K562 (cell line): ENCODE data around the gene ELK4. TPM values are rescaled to one million over a fixed set of nuclear protein-coding genes. Genes with fewer than 3 reads are reported as not detected.
A peak's percentile ranks its signal among the peaks of the same experiment; 100 is the strongest.

Experiments used
- BRF2 ChIP-seq: IDR thresholded peaks from 3 replicates; pipeline ENCODE4 v1.6.1; 2011; ENCODE audit warnings: borderline replicate concordance, mild to moderate bottlenecking; ENCODE audit not compliant: insufficient read length, insufficient read depth
- CSDE1 ChIP-seq, 2 experiments: fragments of 450-650 bp; IDR thresholded peaks; 2 replicates each; pipeline ENCODE4 v1.6.1; 2016; ENCODE audit warnings: mild to moderate bottlenecking in 1 of 2
- E2F1 ChIP-seq: sonication (generic); formaldehyde crosslinking; IDR thresholded peaks from 2 replicates; pipeline ENCODE4 v1.8.1; 2023; ENCODE audit warnings: mild to moderate bottlenecking, missing genetic modification reagents, moderate library complexity
- ELK1 ChIP-seq: sonication (generic); formaldehyde crosslinking; IDR thresholded peaks from 2 replicates; pipeline ENCODE4 v1.8.1; 2022; ENCODE audit warnings: missing genetic modification reagents
- EP300 ChIP-seq: IDR thresholded peaks from 2 replicates; pipeline ENCODE4 v1.6.1; 2012; ENCODE audit warnings: low read length, improper control_type of control experiment
- FOSL1 ChIP-seq: fragments of 200-800 bp; sonication (Bioruptor generic); conservative IDR thresholded peaks from 2 replicates; pipeline ENCODE4 v1.6.1; 2016; ENCODE audit warnings: missing genetic modification characterization, missing compliant biosample characterization
- HMBOX1 ChIP-seq: sonication (generic); IDR thresholded peaks from 2 replicates; pipeline ENCODE4 v1.6.1; 2016
- HOXB6 ChIP-seq: fragments of 250-450 bp; sonication (Bioruptor Pico); IDR thresholded peaks from 2 replicates; pipeline ENCODE4 v1.5.1; 2022; ENCODE audit warnings: mild to moderate bottlenecking, borderline replicate concordance
- JUNB ChIP-seq: fragments of 450-650 bp; formaldehyde crosslinking; conservative IDR thresholded peaks from 2 replicates; pipeline ENCODE4 v1.4.0; 2020; ENCODE audit warnings: mild to moderate bottlenecking
- MAFG ChIP-seq: fragments of 450-650 bp; conservative IDR thresholded peaks from 2 replicates; pipeline ENCODE4 v1.6.1; 2016; ENCODE audit warnings: missing genetic modification characterization, missing compliant biosample characterization
- NR0B1 ChIP-seq: fragments of 450-650 bp; IDR thresholded peaks from one replicate; pipeline ENCODE4 v1.6.1; 2018; ENCODE audit warnings: mild to moderate bottlenecking, moderate library complexity; ENCODE audit not compliant: partially characterized antibody
- NR3C1 ChIP-seq: sonication (generic); formaldehyde crosslinking; IDR thresholded peaks from 2 replicates; pipeline ENCODE4 v1.8.1; 2022; ENCODE audit warnings: missing genetic modification reagents
- NR4A1 ChIP-seq, 2 experiments: fragments of 250-450 bp in 1 of 2; fragments of 450-650 bp in 1 of 2; sonication (Bioruptor Pico) in 1 of 2; IDR thresholded peaks; 2 replicates each; pipeline versions ENCODE4 v1.4.0 to v1.6.1; 2016 to 2020; ENCODE audit warnings: mild to moderate bottlenecking in 2 of 2, missing compliant biosample characterization in 1 of 2, missing genetic modification characterization in 1 of 2, moderate library complexity in 1 of 2
- PRMT5 ChIP-seq: sonication (generic); formaldehyde crosslinking; IDR thresholded peaks from 2 replicates; pipeline ENCODE4 v1.5.0; 2020; ENCODE audit warnings: missing genetic modification reagents
- RBM34 ChIP-seq: fragments of 200-400 bp; formaldehyde crosslinking; IDR thresholded peaks from 2 replicates; pipeline ENCODE4 v1.6.1; 2018; ENCODE audit warnings: low read length, borderline replicate concordance; ENCODE audit not compliant: insufficient read depth
- STAT6 ChIP-seq: sonication (generic); formaldehyde crosslinking; IDR thresholded peaks from 2 replicates; pipeline ENCODE4 v1.8.1; 2023; ENCODE audit warnings: mild to moderate bottlenecking, missing genetic modification reagents
- ZNF146 ChIP-seq: IDR thresholded peaks from one replicate; pipeline ENCODE4 v1.6.1; 2018; ENCODE audit warnings: missing compliant biosample characterization; ENCODE audit not compliant: unreplicated experiment
- polyA plus RNA-seq, 8 experiments: library from polyadenylated mRNA; depleted of rRNA in 4 of 8; stranded (reverse) in 5 of 8; unstranded in 3 of 8; fragments of >200 nt; fragmentation: Nextera tagmentation in 2 of 8; fragmentation: Illumina TruSeq in 1 of 8; extraction: Ambion mirVana in 2 of 8; extraction: Trizol in 1 of 8; gene quantifications; 2 replicates each; pipeline versions ENCODE4 v1.2.1 to v1.2.3, GENCODE V29; 2011 to 2014; ENCODE audit warnings: inconsistent platforms in 1 of 8, missing spikeins in 1 of 8
- total RNA-seq, 7 experiments: library from RNA; depleted of rRNA in 6 of 7; stranded (reverse); fragments of >200 nt in 6 of 7; fragmentation: Illumina TruSeq in 2 of 7; extraction: Trizol in 2 of 7; gene quantifications; 2 replicates each; pipeline versions ENCODE4 v1.2.1 to v1.2.3, GENCODE V29; 2011 to 2021; ENCODE audit warnings: low replicate concordance in 1 of 7

Gene ELK4
- total and polyA plus RNA-seq, 9 of the 15 experiments (the other 6 are each of a cell fraction or from before 2014, with no cell fraction given): 2.0 to 21.7 (median 9.2) TPM

- TF ChIP-seq NR0B1 (no peak), ZNF146 (CRISPR knock-in tag) (peak; percentile 5), FOSL1 (tag) (no peak), BRF2 (no peak), MAFG (tag) (no peak), STAT6 (CRISPR knock-in tag) (0 out of 2 replicates have a peak, but pooled peaks have one; percentile 28), NR4A1 (CRISPR knock-in tag; IDR thresholded peaks at IDR 0.05) (no peak), NR4A1 (tag; IDR thresholded peaks at IDR 0.05) (no peak), E2F1 (CRISPR knock-in tag) (peak; percentile 53), PRMT5 (CRISPR knock-in tag) (no peak), ELK1 (no peak), EP300 (peak; percentile 51), CSDE1 (IDR thresholded peaks at IDR 0.05) (no peak), HOXB6 (no peak), HMBOX1 (no peak), RBM34 (no peak), JUNB (CRISPR knock-in tag) (no peak), NR3C1 (CRISPR knock-in tag) (no peak)
Observed at GRCh38 chr1:205631768-205632668, at the start of gene ELK4 (continued).
